GM12878 (cell line): ENCODE results near the gene HEG1. TPM values are rescaled to one million over a fixed set of nuclear protein-coding genes. Genes with fewer than 3 reads are reported as not detected.

ENCODE experiments used
- ATAC-seq: fragments of 200-7000 bp; cut with Tn5 transposase; 3 replicates; pipeline ENCODE4 v1.9.1; 2020; ENCODE audit warnings: mild to moderate bottlenecking, moderate library complexity
- BruUV-seq: library from RNA; stranded (reverse); fragments of 400-500 nt; replicated peaks from 2 replicates; lab custom pipeline; 2021; lab: Mats Ljungman, UMichigan
- CTCF ChIA-PET: fragments of 300-600 bp; sonication (Branson Sonifier 250); formaldehyde crosslinking; extraction: SDS; loops from one replicate; lab custom pipeline; 2021; ENCODE audit warnings: inconsistent platforms; lab: Yijun Ruan, JAX
- POLR2A ChIA-PET: fragments of 350-600 bp; formaldehyde crosslinking; extraction: SDS; loops from one replicate; lab custom pipeline; 2021; ENCODE audit warnings: inconsistent platforms; lab: Charles Lee
- RAD21 ChIA-PET: fragments of 300-600 bp; sonication (Branson Sonifier 250); formaldehyde crosslinking; loops from one replicate; lab custom pipeline; 2023; ENCODE audit warnings: antibody characterized with exemption; ENCODE audit not compliant: unreplicated experiment; lab: Charles Lee
- SMC1A ChIA-PET: fragments of 300-600 bp; sonication (Branson Sonifier 250); formaldehyde crosslinking; loops from one replicate; lab custom pipeline; 2023; ENCODE audit not compliant: unreplicated experiment, uncharacterized antibody; lab: Charles Lee
- DNase-seq: peaks from one replicate; pipeline ENCODE4 v3.0.0-alpha.2; 2011; ENCODE audit warnings: low read depth, low spot score
- FAIRE-seq: peaks from 3 replicates; lab custom pipeline; 2011; peaks lifted over from hg19 to GRCh38; lab: Jason Lieb, UNC
- H2AFZ ChIP-seq: 2 replicates; pipeline ENCODE4 v1.6.0; 2011; ENCODE audit warnings: low read depth, low read length, control low read depth; ENCODE audit not compliant: control insufficient read depth
- H3K27ac ChIP-seq: 2 replicates; pipeline ENCODE4 v1.5.1; 2011; ENCODE audit warnings: control low read depth; ENCODE audit not compliant: control insufficient read depth, insufficient read depth
- H3K27me3 ChIP-seq, 2 experiments: replicated peaks in 1 of 2; 2 replicates each; pipeline versions ENCODE4 v1.6.0 to v1.6.1; 2011; ENCODE audit warnings: low read length in 1 of 2; ENCODE audit not compliant: control insufficient read depth in 2 of 2, insufficient read depth in 2 of 2
- H3K36me3 ChIP-seq, 2 experiments: 2 replicates each; pipeline ENCODE4 v1.5.1; 2011; ENCODE audit warnings: low read length in 1 of 2; ENCODE audit not compliant: control insufficient read depth in 2 of 2, insufficient read depth in 2 of 2
- H3K4me1 ChIP-seq: 2 replicates; pipeline ENCODE4 v1.6.1; 2011; ENCODE audit warnings: mild to moderate bottlenecking, low read length, moderate library complexity, mixed read lengths; ENCODE audit not compliant: control insufficient read depth, insufficient read depth
- H3K4me2 ChIP-seq: 2 replicates; pipeline ENCODE4 v1.6.0; 2011; ENCODE audit warnings: control low read depth; ENCODE audit not compliant: control insufficient read depth, insufficient read depth
- H3K4me3 ChIP-seq: fragments of 200-600 bp; sonication (generic); 2 replicates; pipeline ENCODE4 v1.5.1; 2016
- H3K79me2 ChIP-seq: 2 replicates; pipeline ENCODE4 v1.6.0; 2011; ENCODE audit warnings: low read length; ENCODE audit not compliant: control insufficient read depth, insufficient read depth
- H3K9ac ChIP-seq: 2 replicates; pipeline ENCODE4 v1.8.0; 2011; ENCODE audit warnings: low read length, control low read depth, mixed read lengths; ENCODE audit not compliant: control insufficient read depth, insufficient read depth
- H3K9me3 ChIP-seq: replicated peaks from 3 replicates; pipeline ENCODE4 v1.5.1; 2011; ENCODE audit warnings: mild to moderate bottlenecking, low read length; ENCODE audit not compliant: control insufficient read depth, insufficient read depth
- H4K20me1 ChIP-seq: 2 replicates; pipeline ENCODE4 v1.6.0; 2011; ENCODE audit not compliant: control insufficient read depth, insufficient read depth
- ATF7 ChIP-seq: fragments of 450-650 bp; IDR thresholded peaks from 2 replicates; pipeline ENCODE4 v1.6.1; 2016; ENCODE audit warnings: low read depth, mild to moderate bottlenecking
- CBFB ChIP-seq: IDR thresholded peaks from 2 replicates; pipeline ENCODE4 v1.6.1; 2016; ENCODE audit warnings: antibody characterized with exemption, low read depth
- CEBPB ChIP-seq, 2 experiments: fragments of 150-350 bp in 1 of 2; IDR thresholded peaks; 2 replicates each; pipeline ENCODE4 v1.6.1; 2012 to 2014; ENCODE audit warnings: low read depth in 2 of 2, low read length in 2 of 2, borderline replicate concordance in 1 of 2, inconsistent platforms in 1 of 2
- FOXM1 ChIP-seq: IDR thresholded peaks from 2 replicates; pipeline ENCODE4 v1.6.1; 2012; ENCODE audit warnings: low read depth, mild to moderate bottlenecking, inconsistent platforms, low read length, moderate library complexity
- GATAD2B ChIP-seq: fragments of 450-650 bp; conservative IDR thresholded peaks from 2 replicates; pipeline ENCODE4 v1.6.1; 2017; ENCODE audit warnings: low read depth, mild to moderate bottlenecking, moderate library complexity
- IRF4 ChIP-seq: IDR thresholded peaks from 2 replicates; pipeline ENCODE4 v1.6.1; 2011; ENCODE audit warnings: low read depth, low read length
- JUNB ChIP-seq: IDR thresholded peaks from 2 replicates; pipeline ENCODE4 v1.6.1; 2016; ENCODE audit warnings: antibody characterized with exemption, mild to moderate bottlenecking
- MEF2B ChIP-seq: fragments of 450-650 bp; IDR thresholded peaks from 2 replicates; pipeline ENCODE4 v1.6.1; 2018; ENCODE audit warnings: mild to moderate bottlenecking, moderate library complexity; ENCODE audit not compliant: partially characterized antibody, poor library complexity, severe bottlenecking
- RCOR1 ChIP-seq: conservative IDR thresholded peaks from 2 replicates; pipeline ENCODE4 v1.6.1; 2012; ENCODE audit warnings: low read depth, low read length, improper control_type of control experiment
- RELB ChIP-seq: fragments of 450-650 bp; IDR thresholded peaks from 2 replicates; pipeline ENCODE4 v1.6.1; 2017; ENCODE audit warnings: low read depth, mild to moderate bottlenecking, moderate library complexity
- SMC3 ChIP-seq: IDR thresholded peaks from 2 replicates; pipeline ENCODE4 v1.6.1; 2011; ENCODE audit warnings: low read length, improper control_type of control experiment, borderline replicate concordance
- SPI1 ChIP-seq: IDR thresholded peaks from 2 replicates; pipeline ENCODE4 v1.6.1; 2011; ENCODE audit warnings: low read depth, mild to moderate bottlenecking, low read length, moderate library complexity, borderline replicate concordance; ENCODE audit not compliant: insufficient read depth
- TCF7 ChIP-seq: IDR thresholded peaks from 2 replicates; pipeline ENCODE4 v1.6.1; 2014; ENCODE audit warnings: antibody characterized with exemption, borderline replicate concordance
- USF1 ChIP-seq: IDR thresholded peaks from 2 replicates; pipeline ENCODE4 v1.6.1; 2011; ENCODE audit warnings: borderline replicate concordance, low read depth, mild to moderate bottlenecking, moderate library complexity, mixed read lengths, low read length; ENCODE audit not compliant: insufficient read depth; ENCODE audit errors: extremely low read length
- ZBTB4 ChIP-seq: fragments of 450-650 bp; formaldehyde crosslinking; IDR thresholded peaks from 2 replicates; pipeline ENCODE4 v1.4.0; 2022; ENCODE audit warnings: mild to moderate bottlenecking, moderate library complexity
- ZNF217 ChIP-seq: fragments of 450-650 bp; IDR thresholded peaks from 2 replicates; pipeline ENCODE4 v1.6.1; 2017; ENCODE audit warnings: antibody characterized with exemption, mild to moderate bottlenecking
- ZZZ3 ChIP-seq: IDR thresholded peaks from 2 replicates; pipeline ENCODE4 v1.6.1; 2011; ENCODE audit warnings: low read depth; ENCODE audit not compliant: control insufficient read depth, insufficient read length
- WGBS: methylation state at CpG from one replicate; pipeline ENCODE4 v1.1.6; 2016; ENCODE audit warnings: low lambda C conversion rate; ENCODE audit not compliant: insufficient replicate concordance, insufficient coverage; ENCODE audit errors: missing lambda C conversion rate; 5-methylcytosine and 5-hydroxymethylcytosine counted together
- in situ Hi-C: fragments of 300-500 bp; cut with MboI; formaldehyde crosslinking; loops from 9 replicates; pipeline ENCODE4 v1.14.3; 2018; ENCODE audit warnings: mixed read lengths
- intact Hi-C: fragments of 100-400 bp; cut with micrococcal nuclease; formaldehyde crosslinking; loops from one replicate; pipeline ENCODE4 v1.14.2; 2022; ENCODE audit not compliant: unreplicated experiment
- polyA plus RNA-seq, 11 experiments: library from polyadenylated mRNA; depleted of rRNA in 4 of 11; unstranded in 6 of 11; stranded (reverse) in 5 of 11; fragments of >200 nt; fragmentation: Nextera tagmentation in 4 of 11; fragmentation: Illumina TruSeq in 1 of 11; extraction: Ambion mirVana in 4 of 11; extraction: Trizol in 1 of 11; gene quantifications; 1 replicate in 1 of 11; 2 replicates in 10 of 11; pipeline versions ENCODE4 v1.2.1 to v1.2.3, GENCODE V29; 2011 to 2016; ENCODE audit warnings: inconsistent platforms in 2 of 11, missing spikeins in 2 of 11, low read depth in 1 of 11
- total RNA-seq, 4 experiments: library from RNA; depleted of rRNA in 3 of 4; stranded (reverse); fragments of >200 nt in 3 of 4; fragmentation: Illumina TruSeq in 1 of 4; extraction: Trizol in 1 of 4; gene quantifications; 2 replicates each; pipeline versions ENCODE4 v1.2.1 to v1.2.3, GENCODE V29; 2013 to 2021

Gene HEG1
- total and polyA plus RNA-seq, 10 of the 15 experiments (the other 5 are each of a cell fraction or from before 2014, with no cell fraction given), result 2.2 to 32.1 (median 7.6) TPM

- ATAC-seq, result no peak
- in situ Hi-C loops, result no loop called here
- DNase-seq, result no peak
- Histone ChIP-seq H3K4me1 (no peaks in the 10 kb centered on the region), H3K4me2 (no peak overlapping the region), H4K20me1 (no peaks in the 10 kb centered on the region), H3K36me3 (no peaks in the 10 kb centered on the region), H3K79me2 (no peaks in the 10 kb centered on the region), H3K9ac (no peak overlapping the region), H3K9me3 (no peaks in the 10 kb centered on the region), H3K27ac (no peak overlapping the region), H2AFZ (no peak overlapping the region), H3K4me3 (no peak overlapping the region), H3K27me3 (no peaks in the 10 kb centered on the region; a peak in 2 of 4 replicates)
- SMC1A ChIA-PET, result interaction anchor here (0.7 kb wide), 1 partner anchor 41 kb away, joined by 3 read pairs; no protein-coding TSS in a partner anchor
- no TSS peak for BruUV-seq
- FAIRE-seq, result no peak
- POLR2A ChIA-PET, result no interaction called here
- intact Hi-C loops, result no loop called here
- CTCF ChIA-PET, result no interaction called here
- WGBS, result 54% methylated on average over 7 of the region's 7 CpGs
- RAD21 ChIA-PET, result no interaction called here
- TF ChIP-seq ZNF217 (no peak), CBFB (no peak), SPI1 (no peak), MEF2B (no peak), CEBPB (IDR thresholded peaks at IDR 0.05; ENCODE audit: borderline replicate concordance in 1 of 2, low read depth in 2 of 2, low read length in 2 of 2) (no peak), ZZZ3 (no peak), ZBTB4 (CRISPR knock-in tag) (no peak), IRF4 (no peak), FOXM1 (no peak), USF1 (no peak), RELB (no peak), RCOR1 (no peak), JUNB (no peak), TCF7 (no peak), ATF7 (no peak), SMC3 (no peak), GATAD2B (no peak)
These were observed 7.3 kb upstream of the HEG1 start for GRCh38 chr3:125062904-125063618.
